Measurements from ENCODE around the gene TPPP.
"Not testable (repeated sequence)": the region's sequence is repeated elsewhere in the genome, so short reads cannot be mapped to it uniquely, and the experiment has no call there.

Gene TPPP

DNA sequence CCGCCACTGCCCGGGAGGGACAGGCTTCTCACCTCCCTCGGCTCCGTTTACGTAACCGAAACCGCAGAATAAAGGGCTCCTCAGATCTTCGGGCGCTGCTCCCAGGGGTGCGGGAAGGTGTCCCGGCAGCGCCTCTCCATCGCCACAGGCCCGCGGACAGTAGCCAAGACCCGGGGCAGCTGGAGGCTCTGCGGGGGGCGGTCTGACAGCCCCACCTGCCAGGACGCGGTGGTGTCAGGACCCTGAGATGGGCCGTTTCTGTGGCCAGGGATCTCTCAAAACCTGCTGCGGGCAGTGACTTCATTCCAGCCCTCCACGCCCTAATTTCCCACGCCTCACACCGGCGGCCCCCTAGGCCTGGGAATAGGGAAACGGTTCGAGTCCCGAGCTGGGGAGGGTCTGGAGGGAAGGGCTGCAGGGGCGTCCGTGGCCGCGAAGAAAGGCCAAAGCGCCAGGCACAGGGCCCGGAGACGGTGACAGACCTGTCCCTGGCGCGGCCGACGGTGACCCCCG is 567 bp downstream of the TPPP start:
- not testable (repeated sequence) for DNase-seq

- DNase-seq = no peak
Measured at GRCh38 chr5:691817-692528, 1.2 kb downstream of the TPPP start.

- not testable (repeated sequence) for DNase-seq
Measured at GRCh38 chr5:691049-691448, 2.1 kb downstream of the TPPP start.

GRCh38 chr5:690293-690692 is 2.9 kb downstream of the TPPP start:
- DNase-seq = not testable (repeated sequence)

DNA sequence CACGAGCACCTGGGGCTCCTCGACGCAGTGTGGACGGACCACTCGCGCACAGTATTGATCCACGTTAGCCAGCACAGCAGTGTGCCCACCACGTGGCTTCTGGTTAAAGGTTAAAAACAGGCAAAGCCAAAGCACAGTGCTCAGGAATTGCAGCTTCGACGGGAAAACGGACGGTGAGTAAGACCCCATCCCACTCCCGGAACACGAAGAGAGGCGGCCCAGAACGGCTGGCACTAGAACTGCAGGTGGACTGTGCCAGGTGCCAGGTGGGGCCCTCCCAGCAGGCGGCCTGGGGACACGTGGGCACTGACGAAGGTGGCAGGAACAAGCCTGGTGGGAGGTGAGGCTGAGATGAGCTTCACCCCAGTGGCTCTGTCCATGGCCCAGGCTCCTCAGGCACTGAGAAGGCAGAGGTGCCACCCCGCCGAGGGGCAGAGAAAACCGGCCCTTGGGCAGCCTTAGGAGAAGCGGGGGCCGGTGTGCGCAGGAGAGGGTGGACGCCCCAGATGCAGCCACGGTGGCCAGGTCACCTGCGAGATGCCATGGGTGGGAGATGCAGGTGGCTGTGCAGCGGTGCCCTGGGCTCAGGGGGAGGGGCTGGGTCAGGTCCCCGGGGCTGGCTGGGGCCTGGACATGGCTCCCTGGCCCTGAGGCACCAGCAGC is 4.7 kb downstream of the TPPP start:
- not testable (repeated sequence) for DNase-seq

DNA sequence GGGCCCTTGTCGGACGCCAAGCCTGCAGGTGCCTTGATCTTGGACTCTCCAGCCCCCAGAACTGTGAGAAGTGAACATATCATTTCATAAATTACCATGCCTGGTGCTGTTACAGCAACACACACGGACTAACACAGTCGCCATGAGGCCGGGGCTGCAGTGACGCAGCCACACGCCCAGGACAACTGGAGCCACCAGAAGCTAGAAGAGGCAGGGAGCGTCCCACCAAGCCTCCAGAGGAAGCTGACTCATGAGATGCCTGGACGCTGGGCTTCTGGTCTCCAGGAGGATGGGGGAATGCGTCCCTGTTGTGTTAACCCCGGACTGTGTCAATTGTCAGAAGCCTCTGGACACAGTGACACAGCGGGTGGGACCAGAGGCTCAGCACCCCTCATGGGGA is 6.2 kb downstream of the TPPP start:
- not testable (repeated sequence) for DNase-seq

DNA sequence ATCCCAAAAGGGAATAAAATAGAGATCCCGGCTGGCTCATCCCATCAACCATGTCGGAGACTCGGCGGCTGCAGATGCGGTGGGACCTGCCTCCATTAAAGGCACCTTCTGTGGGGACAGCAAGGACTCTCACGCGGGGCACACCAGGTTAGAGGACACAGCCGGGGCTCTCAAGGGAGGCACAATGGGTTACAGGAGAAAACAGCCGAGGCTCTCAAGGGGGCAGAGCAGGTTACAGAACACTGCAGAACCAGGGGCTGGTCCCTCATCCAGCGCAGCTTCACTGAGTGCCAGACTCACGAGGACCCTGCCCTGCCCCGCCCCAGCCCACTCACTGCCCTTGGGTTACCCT is 7.0 kb downstream of the TPPP start:
- not testable (repeated sequence) for DNase-seq

GRCh38 chr5:685262-686171 is 7.6 kb downstream of the TPPP start:
- DNase-seq = no peak

- DNase-seq = no peak
Measured at GRCh38 chr5:684751-685216, 8.4 kb downstream of the TPPP start.

- DNase-seq = no peak
Measured at GRCh38 chr5:683551-684481, 9.3 kb downstream of the TPPP start.

GRCh38 chr5:682651-683358 is 10.3 kb downstream of the TPPP start:
- not testable (repeated sequence) for DNase-seq

GRCh38 chr5:682216-682615 is 10.9 kb downstream of the TPPP start:
- not testable (repeated sequence) for DNase-seq

DNA sequence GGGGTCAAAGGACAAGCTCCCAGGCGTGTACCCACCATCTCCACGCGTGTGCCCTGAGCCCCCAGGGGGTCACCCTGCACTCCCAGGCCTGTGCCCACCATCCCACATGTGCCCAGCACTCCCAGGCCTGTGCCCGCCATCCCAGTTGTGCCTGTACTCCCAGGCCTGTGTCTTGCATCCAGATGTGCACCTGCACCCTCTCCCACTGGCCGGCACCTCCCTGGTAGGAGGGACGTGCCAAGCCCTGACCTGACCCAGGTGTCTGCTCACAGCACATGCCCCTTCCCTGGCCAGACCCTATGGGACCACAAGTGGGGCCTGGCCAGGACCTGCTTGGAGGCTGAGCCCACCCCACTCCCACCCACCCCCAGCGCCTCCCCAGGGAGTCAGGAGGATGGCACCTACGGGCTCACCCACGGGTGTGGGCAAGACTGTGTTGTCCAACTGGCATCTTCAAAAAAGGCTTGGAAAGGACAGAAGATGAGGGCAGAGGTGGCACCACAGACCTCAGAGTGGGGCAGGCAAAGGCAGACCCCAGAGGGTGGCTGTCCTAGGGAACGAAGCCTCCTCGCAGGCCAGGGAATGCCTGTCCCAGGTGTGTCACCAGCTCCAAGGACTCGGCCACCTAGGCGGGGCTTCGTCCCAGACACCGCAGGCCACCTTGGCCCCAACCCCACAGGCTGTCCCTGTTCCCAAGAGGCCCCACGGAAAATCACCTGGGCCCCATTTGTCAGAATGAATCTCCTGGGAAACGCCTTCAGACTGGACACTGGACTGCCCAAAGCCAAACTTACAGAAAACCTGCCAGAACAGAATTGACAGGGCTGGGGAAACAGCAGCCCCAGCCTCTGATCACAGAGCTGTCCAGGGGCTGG is 11.6 kb downstream of the TPPP start:
- DNase-seq = not testable (repeated sequence)

GRCh38 chr5:680836-681235 is 12.3 kb downstream of the TPPP start:
- DNase-seq = not testable (repeated sequence)

DNA sequence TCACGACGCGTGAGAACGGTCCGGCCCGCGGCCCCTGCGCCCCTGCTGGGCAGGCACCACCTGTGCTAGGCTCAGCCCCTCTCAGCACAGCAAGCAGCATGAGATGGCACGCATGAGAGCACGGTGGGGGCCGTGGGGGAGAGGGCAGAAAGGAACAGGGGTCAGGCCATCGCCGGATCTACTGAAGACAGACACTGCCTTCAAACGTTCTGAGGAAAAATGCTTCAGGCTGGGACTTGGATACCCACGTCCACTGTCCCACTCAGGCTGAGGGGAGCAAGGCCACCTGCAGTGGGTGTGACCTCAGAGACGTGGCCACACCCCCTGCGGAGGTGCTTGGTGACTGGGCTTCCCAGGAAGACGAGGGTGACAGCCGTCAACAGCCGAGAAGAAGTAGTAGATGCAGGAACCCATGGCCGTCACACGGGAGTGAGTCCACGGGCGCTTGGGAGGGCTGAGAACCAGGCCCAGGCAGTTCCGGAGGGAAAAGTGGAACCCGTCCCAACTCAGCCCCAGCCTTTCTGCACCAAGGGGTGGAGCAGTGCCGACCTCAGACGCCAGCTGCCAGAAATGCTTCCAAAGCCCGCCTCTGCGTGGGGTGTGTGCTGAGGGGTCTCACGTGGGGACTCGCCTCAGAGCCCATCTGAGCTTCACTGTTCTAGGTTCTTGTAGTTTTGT is 12.9 kb downstream of the TPPP start:
- not testable (repeated sequence) for DNase-seq

DNA sequence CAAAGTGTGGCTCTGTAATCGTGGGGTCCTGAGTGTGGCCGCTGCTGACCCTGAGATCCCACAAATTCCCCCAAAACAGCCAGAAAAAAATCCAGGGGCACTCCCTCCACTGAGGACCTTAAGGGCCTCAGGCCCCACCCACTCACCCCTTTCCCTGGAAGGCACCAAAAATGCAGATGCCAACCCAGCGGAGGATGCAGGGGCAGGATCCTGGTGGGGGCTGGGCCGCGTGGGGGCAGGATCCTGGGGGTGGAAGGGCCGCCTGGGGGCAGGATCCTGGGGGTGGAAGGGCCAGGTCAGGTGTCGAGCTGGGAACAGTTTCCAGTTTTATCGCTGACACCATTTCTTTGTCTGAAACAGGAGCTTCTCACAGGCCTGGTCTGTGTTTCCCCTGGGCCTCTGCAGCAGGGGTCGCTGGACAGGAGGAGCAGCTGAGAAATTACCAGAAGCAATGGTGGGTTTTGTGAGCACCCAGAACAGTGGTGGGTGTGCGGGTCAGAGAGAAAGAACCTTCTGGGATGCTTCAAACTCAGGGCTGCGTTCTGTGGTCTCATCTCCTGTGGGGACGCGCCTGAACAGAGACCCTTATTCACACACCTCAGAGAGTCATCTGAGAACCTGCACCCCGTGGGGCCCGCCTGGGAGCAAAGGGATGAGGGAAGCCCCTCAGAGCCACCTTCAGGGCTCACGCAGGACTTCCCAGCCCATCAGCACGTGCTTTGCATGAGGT is 13.8 kb downstream of the TPPP start:
- not testable (repeated sequence) for DNase-seq

- not testable (repeated sequence) for DNase-seq
Measured at GRCh38 chr5:678521-678920, 14.6 kb downstream of the TPPP start.

GRCh38 chr5:677131-678101 is 15.7 kb downstream of the TPPP start:
- no peak for DNase-seq

All from activated T-cell treated with anti-CD3 and anti-CD28 coated beads, Interleukin-2, amount 50 U/mL, for 1 hour (primary cell).